ENCODE results near the gene NRGN. TPM values are rescaled to one million over a fixed set of nuclear protein-coding genes. Genes with fewer than 3 reads are reported as not detected.
"Not testable (repeated sequence)": the region's sequence is repeated elsewhere in the genome, so short reads cannot be mapped to it uniquely, and the experiment has no call there.

NRGN gene
- total and polyA plus RNA-seq, 5 experiments from 2014 or later, result 0.14 to 0.69 (median 0.44) TPM; not detected in 1

DNA sequence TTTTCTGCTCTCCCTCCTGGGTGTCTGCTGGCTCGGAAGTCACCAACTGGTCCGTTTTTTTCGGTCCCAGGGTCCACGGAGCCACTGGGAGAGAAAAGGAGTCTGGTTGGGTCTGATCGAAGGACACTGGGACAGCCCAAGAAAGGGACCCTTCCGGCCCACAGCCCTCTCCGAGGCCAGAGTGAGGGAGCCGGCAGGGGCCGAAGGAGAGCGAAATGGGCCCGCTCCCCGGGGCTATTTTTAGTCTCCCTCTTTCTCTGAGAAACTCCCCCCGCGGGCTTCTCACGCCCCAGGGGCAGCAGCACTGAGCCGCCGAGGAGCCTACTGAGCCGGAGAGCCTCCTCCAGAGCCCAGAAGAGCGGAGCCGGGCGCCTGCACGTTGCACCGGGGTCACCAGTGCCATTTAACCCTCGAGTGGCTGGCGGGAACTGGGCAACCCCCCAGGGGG, 20.5 kb downstream of the NRGN start:
- peak overlapping the region in 4 of 10 donors; percentile 4 to 29 (median 18) for H3K27ac Mint-ChIP-seq
- DNase-seq (no peak), ATAC-seq (no peak)
- H3K9me3 Mint-ChIP-seq, result no peaks in the 10 kb centered on the region
- H3K4me3 Mint-ChIP-seq, result peak overlapping the region; percentile 50 to 88 (median 74)
- POLR2A ChIA-PET, result interaction anchor here (1.3 to 4.6 kb wide), 3 partner anchors 14 to 116 kb away, joined by 4 to 51 read pairs (median 41); no protein-coding TSS in a partner anchor
- peaks cover 0 to 2% (median 0%) of the 10 kb centered on the region in 3 donors for H3K36me3 Mint-ChIP-seq
- H3K4me1 Mint-ChIP-seq, result peaks cover 13 to 45% (median 41%) of the 10 kb centered on the region in 4 donors
- H3K27me3 Mint-ChIP-seq, result peaks cover 19 to 57% (median 31%) of the 10 kb centered on the region in 5 donors

DNA sequence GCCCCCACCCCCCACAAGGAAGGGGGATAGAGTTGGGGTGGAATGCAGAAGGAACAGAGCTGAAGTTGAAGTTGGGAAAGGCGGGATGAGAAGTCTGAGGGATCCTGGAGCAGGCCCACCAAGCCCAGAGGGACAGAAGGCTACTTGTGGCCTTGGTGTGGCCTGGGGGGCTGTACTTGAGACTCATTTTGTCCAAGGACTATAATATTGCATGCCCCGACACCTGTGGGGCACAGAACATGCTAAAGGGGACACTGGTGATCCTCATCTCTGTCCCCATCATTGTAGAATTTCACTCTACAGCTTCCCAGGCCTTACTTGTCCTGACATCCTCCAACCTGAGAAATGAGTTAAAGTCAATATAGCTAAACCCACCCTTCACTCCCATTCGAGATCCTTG, 21.1 kb downstream of the NRGN start:
- POLR2A ChIA-PET, result interaction anchor here (0.6 to 4.6 kb wide), 6 partner anchors 9 to 183 kb away, joined by 4 to 51 read pairs (median 6); partner anchors contain the start of genes MSANTD2 and VSIG2
- H3K27ac Mint-ChIP-seq, result peak overlapping the region in 4 of 10 donors; percentile 33 to 84 (median 55)

DNA sequence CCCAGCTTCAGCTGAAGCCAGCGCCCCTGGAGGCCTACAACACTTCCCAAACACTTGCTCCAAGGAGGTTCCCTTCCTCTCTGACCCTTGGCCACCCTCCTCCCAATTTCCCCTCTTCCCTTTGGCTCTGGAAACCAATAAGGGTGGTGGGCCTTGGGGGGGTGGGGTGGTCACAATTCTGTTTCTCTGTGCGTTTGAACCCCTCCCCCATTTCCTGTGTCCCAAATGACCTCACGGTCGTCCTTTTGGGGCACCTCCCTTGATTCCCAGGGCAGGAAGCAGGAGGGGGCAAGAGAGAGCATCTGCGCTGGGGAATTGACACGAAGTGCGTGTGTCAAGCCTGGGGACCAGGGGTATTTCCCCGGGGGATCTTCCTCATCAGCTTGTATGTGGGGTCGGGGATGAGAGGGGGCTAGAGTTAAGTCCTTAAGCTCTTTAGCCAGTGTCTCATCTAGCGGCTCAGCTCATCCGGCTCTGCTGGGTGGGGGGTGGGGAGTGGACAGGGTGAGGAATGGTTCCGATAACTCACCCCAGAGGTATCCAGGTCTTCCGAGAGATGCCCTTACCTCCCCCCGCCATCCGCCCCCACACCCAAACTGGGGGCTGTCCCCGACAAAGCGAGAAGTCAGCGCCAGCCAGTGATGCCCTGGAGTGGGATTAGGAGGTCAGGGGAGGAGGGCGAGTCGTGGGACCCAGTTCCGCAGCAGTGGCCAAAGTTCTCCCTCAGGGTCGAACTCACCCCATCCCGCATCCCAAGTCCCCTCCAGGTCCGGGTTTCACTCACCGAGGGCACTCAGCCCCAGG, 21.8 kb downstream of the NRGN start:
- POLR2A ChIA-PET, result interaction anchor here (0.6 to 4.6 kb wide), 9 partner anchors 9 to 348 kb away, joined by 3 to 51 read pairs (median 6); partner anchors contain the start of genes MSANTD2, SIAE, SPA17 and VSIG2
- DNase-seq, result no peak

More for the DNA sequence above, 21.1 kb downstream of the NRGN start:
- H3K4me3 Mint-ChIP-seq, result peak overlapping the region; percentile 39 to 88 (median 72)
- H3K36me3 Mint-ChIP-seq, result peaks cover 0 to 4% (median 0%) of the 10 kb centered on the region in 3 donors
- peaks cover 19 to 56% (median 31%) of the 10 kb centered on the region in 5 donors for H3K27me3 Mint-ChIP-seq
- H3K9me3 Mint-ChIP-seq, result no peaks in the 10 kb centered on the region
- peaks cover 13 to 45% (median 41%) of the 10 kb centered on the region in 4 donors for H3K4me1 Mint-ChIP-seq
- ATAC-seq (no peak), DNase-seq (no peak)

DNA sequence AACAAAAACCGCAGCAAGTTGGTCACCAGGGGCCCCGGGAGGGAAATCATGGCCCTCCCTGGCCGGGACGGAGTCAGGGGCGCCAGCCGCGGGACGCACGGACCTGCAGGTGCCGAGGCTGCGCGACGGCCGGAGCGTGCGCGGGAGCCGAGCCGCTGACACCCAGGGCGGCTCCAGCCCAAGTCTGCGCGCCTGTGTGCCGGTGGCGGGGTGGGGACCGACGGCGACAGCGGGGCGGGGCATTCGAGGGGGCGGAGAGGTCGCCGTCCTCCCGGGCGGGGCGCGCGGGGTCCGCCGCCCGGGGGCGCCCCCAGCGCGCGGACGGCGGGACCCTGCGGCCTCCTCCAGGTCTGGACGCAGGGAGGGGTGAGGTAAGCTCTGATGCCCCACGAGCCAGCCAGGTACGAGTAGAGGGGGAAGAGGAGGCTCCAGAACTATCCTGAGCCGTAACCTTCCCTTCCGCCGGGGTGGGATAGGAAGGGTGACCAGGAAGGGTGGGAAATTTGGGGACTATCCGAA, 22.4 kb downstream of the NRGN start, which contains the start of gene ESAM:
Gene ESAM, minus strand, starts transcription at position 186 of the 519 bp plus-strand sequence. Its CDS starts 136 bp downstream, at position 50.
- peak within 1 kb of the TSS; percentile 19 to 92 (median 87) for H3K27ac Mint-ChIP-seq
- peaks cover 0 to 15% (median 0%) of the 10 kb centered on the region in 3 donors for H3K36me3 Mint-ChIP-seq
- ATAC-seq, result peak; percentile 67 to 74
- H3K4me3 Mint-ChIP-seq, result peak within 1 kb of the TSS; percentile 88 to 99 (median 97)
- POLR2A ChIA-PET, result interaction anchor here (1.0 to 4.6 kb wide), 8 partner anchors 10 to 92 kb away, joined by 3 to 51 read pairs (median 10); partner anchors contain the start of genes MSANTD2, SIAE, SPA17 and VSIG2
- peaks cover 13 to 43% (median 21%) of the 10 kb centered on the region in 5 donors for H3K27me3 Mint-ChIP-seq
- peak; percentile 46 to 81 (median 62) for DNase-seq
- peaks cover 13 to 45% (median 39%) of the 10 kb centered on the region in 4 donors for H3K4me1 Mint-ChIP-seq
- H3K9me3 Mint-ChIP-seq, result no peaks in the 10 kb centered on the region

More for the DNA sequence above, 21.8 kb downstream of the NRGN start:
- no peaks in the 10 kb centered on the region for H3K9me3 Mint-ChIP-seq
- peaks cover 0 to 10% (median 0%) of the 10 kb centered on the region in 3 donors for H3K36me3 Mint-ChIP-seq
- peaks cover 13 to 45% (median 39%) of the 10 kb centered on the region in 4 donors for H3K4me1 Mint-ChIP-seq
- peak overlapping the region in 6 of 10 donors; percentile 19 to 58 (median 52) for H3K27ac Mint-ChIP-seq
- peaks cover 17 to 49% (median 26%) of the 10 kb centered on the region in 5 donors for H3K27me3 Mint-ChIP-seq
- peak overlapping the region; percentile 45 to 88 (median 76) for H3K4me3 Mint-ChIP-seq
- ATAC-seq, result no peak

DNA sequence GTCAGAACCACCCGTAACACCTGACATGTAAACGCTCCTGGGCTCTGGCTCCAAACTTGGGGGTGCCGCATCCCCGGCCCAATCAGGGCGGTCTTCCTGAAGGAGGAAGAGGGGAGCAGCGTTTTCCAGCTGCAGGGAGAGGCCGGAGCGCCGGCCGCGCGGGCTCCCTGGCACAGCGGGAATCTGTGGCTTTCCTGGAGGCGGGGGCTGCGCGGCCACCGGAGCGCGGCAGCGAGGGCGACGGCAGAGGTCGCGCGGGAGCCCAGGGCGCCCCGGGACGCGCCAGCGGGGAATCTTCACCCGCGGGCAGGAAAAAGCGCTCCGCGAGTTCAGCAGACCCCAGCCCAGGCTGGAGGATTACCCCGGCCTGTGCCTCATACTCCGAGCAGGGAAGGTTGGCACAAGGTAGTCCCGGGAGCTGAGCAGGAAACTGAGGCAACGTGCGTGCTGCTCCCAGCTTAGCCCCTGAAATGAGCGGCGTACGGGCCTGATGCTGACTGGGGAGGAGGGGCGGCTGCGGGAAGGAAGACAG, 22.9 kb downstream of the NRGN start:
- Mint-ChIP-seq H3K4me3 (peak overlapping the region; percentile 88 to 99 (median 97)), H3K9me3 (no peaks in the 10 kb centered on the region), H3K27ac (peak overlapping the region in 8 of 10 donors; percentile 60 to 92 (median 87)), H3K27me3 (peaks cover 10 to 38% (median 17%) of the 10 kb centered on the region in 5 donors), H3K4me1 (peaks cover 13 to 44% (median 38%) of the 10 kb centered on the region in 4 donors), H3K36me3 (peaks cover 0 to 19% (median 0%) of the 10 kb centered on the region in 3 donors)
- ATAC-seq, result peak; percentile 34 to 36
- DNase-seq, result no peak
- POLR2A ChIA-PET, result interaction anchor here (1.0 to 4.6 kb wide), 6 partner anchors 10 to 92 kb away, joined by 3 to 51 read pairs (median 12); partner anchors contain the start of genes SIAE, SPA17 and VSIG2

DNA sequence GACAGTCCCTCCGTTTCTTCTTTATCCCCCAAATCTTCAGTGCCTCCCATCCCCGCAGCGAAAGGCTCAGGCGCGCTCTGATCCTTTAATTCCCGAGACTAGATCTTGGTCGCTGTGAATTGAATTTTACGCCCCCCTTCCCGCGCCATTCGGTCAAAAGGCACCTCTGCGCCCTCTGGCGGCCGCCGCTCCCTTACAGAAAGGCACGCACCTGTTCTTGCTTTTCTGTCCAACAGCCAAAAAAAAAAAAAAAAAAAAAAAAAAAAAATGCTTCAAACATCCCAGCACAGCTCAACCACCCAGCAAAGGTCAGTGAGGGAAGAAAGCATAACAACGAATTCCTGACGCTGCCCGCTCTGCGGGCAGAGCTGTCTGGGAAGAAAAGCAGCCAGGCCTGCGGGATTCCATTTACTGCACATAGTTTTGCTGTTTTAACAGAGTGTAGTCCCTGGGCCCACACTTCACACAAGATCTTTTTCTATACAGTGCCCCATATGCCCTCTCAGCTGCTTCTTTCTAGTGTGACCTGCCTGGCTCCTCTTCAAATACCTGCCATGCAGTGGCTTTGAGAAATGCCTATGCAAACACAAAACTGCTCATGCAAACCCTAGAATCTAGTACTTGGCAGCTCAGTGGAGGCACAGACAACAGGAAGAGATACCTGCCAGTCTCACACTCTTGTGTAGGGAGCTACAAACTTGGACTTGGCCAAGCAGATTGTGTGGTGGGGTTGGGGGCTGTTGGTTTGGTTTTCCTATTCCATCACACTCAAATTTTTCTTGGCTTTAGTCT, 23.6 kb downstream of the NRGN start:
- peak overlapping the region; percentile 88 to 99 (median 97) for H3K4me3 Mint-ChIP-seq
- no peaks in the 10 kb centered on the region for H3K9me3 Mint-ChIP-seq
- peak overlapping the region in 9 of 10 donors; percentile 60 to 92 (median 88) for H3K27ac Mint-ChIP-seq
- peaks cover 8 to 31% (median 12%) of the 10 kb centered on the region in 5 donors for H3K27me3 Mint-ChIP-seq
- POLR2A ChIA-PET, result interaction anchor here (0.6 to 4.6 kb wide), 6 partner anchors 11 to 106 kb away, joined by 3 to 51 read pairs (median 12); partner anchors contain the start of genes SIAE, SPA17 and VSIG2
- peaks cover 0 to 21% (median 0%) of the 10 kb centered on the region in 3 donors for H3K36me3 Mint-ChIP-seq
- H3K4me1 Mint-ChIP-seq, result peaks cover 11 to 40% (median 34%) of the 10 kb centered on the region in 4 donors
- ATAC-seq, result peak; percentile 50 to 62
- DNase-seq, result peak; percentile 77 to 91 (median 86)

DNA sequence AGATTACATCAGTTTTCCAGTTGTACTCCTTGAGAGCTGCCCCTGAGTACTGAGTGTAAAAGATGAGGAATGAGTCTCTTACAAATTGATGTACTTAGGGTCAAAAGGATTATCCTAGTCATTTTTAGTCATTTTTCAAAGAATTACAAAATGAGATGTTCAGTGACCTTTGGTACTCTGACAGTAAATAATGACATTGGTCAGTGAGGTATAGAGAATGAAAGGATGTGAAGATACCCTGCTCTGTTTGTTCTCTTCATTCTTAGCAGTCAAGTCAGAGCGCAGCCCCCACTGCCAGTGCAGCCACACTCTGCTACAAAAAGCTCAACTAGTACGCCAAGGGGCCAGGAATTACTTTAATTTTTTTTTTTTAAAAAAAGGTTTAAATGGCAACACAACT, 26.4 kb downstream of the NRGN start:
- Mint-ChIP-seq H3K27ac (no peak overlapping the region), H3K4me3 (no peak overlapping the region), H3K4me1 (peaks cover 2 to 17% (median 14%) of the 10 kb centered on the region in 4 donors), H3K9me3 (no peaks in the 10 kb centered on the region), H3K27me3 (peaks cover 0 to 8% (median 2%) of the 10 kb centered on the region in 5 donors), H3K36me3 (peaks cover 0 to 43% (median 0%) of the 10 kb centered on the region in 3 donors)
- DNase-seq (no peak), ATAC-seq (no peak)
- POLR2A ChIA-PET, result interaction anchor here (0.8 to 1.8 kb wide), 3 partner anchors 33 to 143 kb away, joined by 3 to 4 read pairs (median 3); partner anchors contain the start of gene MSANTD2

DNA sequence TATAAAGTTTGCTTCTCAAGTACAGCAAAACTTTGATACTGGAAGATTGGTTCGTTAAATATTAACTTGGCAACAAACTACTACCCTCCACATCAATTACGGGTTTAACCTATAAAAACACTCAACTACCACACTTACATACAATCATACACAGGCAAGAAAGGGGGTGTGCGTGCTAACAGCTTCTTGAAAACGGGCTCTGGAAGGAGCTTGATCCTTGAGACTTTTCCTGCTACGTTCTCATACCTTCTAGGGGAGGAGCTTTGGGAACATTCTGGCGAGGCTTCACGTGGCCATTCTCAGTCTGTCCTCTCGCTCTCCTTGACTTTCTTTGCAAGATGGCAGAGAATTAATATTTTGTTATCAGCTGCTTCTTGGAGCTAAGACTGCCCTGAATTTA, 29.2 kb downstream of the NRGN start:
- Mint-ChIP-seq H3K4me1 (peaks cover 0 to under 1% (median 0%) of the 10 kb centered on the region in 4 donors), H3K4me3 (no peak overlapping the region), H3K36me3 (peaks cover 4 to 66% (median 7%) of the 10 kb centered on the region in 3 donors), H3K27ac (no peak overlapping the region), H3K9me3 (no peaks in the 10 kb centered on the region), H3K27me3 (no peaks in the 10 kb centered on the region)
- no peak for DNase-seq
- POLR2A ChIA-PET, result no interaction called here
- ATAC-seq, result no peak

DNA sequence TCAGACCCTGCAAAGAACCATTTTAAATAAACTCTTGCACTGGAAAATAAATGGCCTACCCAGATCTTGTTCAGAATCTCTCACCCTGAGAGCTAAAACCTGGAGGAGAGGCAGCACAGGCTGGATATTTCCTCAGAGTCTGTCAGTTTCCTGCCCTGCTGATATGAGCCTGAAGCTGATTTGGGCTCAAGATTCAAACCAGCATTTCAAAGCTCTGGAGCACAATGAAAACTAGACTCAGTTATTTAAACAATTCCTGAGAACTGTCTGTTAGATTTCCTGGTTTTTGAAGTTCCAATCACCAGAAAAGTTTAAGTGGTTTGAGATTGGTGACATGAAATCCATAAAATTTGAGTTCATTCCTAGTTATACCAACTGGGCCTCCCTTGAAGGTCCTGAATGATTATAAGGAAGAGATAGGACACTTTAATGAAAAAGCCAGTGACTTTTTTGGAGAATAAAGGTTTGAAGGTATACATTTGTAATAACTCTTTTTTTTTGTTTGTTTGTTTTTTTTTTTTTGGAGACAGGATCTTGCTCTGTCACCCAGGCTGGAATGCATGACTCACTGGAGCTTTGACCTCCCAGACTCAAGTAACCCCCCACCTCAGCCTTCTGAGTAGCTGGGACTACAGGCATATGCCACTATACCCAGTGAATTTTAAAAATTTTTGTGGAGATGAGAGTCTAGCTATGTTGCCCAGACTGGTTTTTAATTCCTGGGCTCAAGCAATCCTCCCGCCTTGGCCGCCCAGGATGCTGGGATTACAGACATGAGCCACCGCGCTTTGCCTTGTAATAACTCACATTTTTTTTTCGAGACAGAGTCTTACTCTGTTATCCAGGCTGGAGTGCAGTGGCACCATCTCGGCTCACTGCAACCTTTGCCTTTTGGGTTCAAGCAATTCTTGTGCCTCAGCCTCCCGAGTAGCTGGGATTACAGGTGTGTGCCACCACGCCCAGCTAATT, 30.3 kb downstream of the NRGN start:
- Mint-ChIP-seq H3K9me3 (no peaks in the 10 kb centered on the region), H3K4me1 (no peaks in the 10 kb centered on the region), H3K27ac (no peak overlapping the region), H3K27me3 (no peaks in the 10 kb centered on the region), H3K4me3 (no peak overlapping the region), H3K36me3 (peaks cover 4 to 70% (median 7%) of the 10 kb centered on the region in 3 donors)
- DNase-seq (no peak), ATAC-seq (no peak)
- POLR2A ChIA-PET, result no interaction called here

DNA sequence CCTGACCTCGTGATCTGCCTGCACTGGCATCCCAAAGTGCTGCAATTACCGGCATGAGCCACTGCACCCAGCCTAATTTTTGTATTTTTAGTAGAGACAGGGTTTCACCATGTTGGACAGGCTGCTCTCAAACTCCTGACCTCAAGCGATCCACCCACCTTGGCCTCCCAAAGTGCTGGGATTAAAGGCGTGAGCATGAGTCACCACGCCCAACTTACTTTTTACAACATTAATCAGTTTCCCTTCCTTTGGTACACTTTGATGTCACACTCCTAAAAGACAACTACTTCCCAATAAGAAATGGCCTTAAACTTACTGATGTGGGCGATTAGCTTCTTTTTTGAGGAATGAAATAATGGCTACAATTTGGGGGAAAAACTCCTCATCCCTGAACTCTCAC, 31.2 kb downstream of the NRGN start:
- H3K36me3 Mint-ChIP-seq, result peaks cover 4 to 66% (median 7%) of the 10 kb centered on the region in 3 donors
- H3K4me3 Mint-ChIP-seq, H3K9me3 Mint-ChIP-seq, POLR2A ChIA-PET, H3K27ac Mint-ChIP-seq, H3K4me1 Mint-ChIP-seq, ATAC-seq, DNase-seq, H3K27me3 Mint-ChIP-seq: not testable (repeated sequence)
